PC-3 (cell line): ENCODE measurements around the gene NEDD9. TPM values are rescaled to one million over a fixed set of nuclear protein-coding genes. Genes with fewer than 3 reads are reported as not detected.
A peak's percentile ranks its signal among the peaks of the same experiment; 100 is the strongest.

Experiments used
- ATAC-seq: fragments of 200-7000 bp; cut with Tn5 transposase; 2 replicates; pipeline ENCODE4 v1.9.1; 2020; ENCODE audit warnings: mild to moderate bottlenecking, moderate library complexity
- BruUV-seq: library from RNA; stranded (reverse); fragments of 400-500 nt; replicated peaks from 2 replicates; lab custom pipeline; 2021; lab: Mats Ljungman, UMichigan
- CTCF ChIA-PET: fragments of 300-600 bp; sonication (Branson Sonifier 250); formaldehyde crosslinking; loops from one replicate; lab custom pipeline; 2022; ENCODE audit warnings: antibody characterized with exemption; lab: Charles Lee
- POLR2A ChIA-PET: fragments of 300-600 bp; sonication (Branson Sonifier 250); formaldehyde crosslinking; loops from one replicate; lab custom pipeline; 2022; ENCODE audit warnings: antibody characterized with exemption; ENCODE audit not compliant: unreplicated experiment; lab: Charles Lee
- DNase-seq: peaks from one replicate; pipeline ENCODE4 v3.0.0-alpha.2; 2015
- H2AFZ ChIP-seq: fragments of 300-600 bp; sonication (generic); 2 replicates; pipeline ENCODE4 v1.6.0; 2016; ENCODE audit warnings: antibody characterized with exemption, low read length
- H3F3A ChIP-seq: fragments of 300-600 bp; sonication (generic); one replicate; pipeline ENCODE4 v1.6.0; 2017; ENCODE audit warnings: antibody characterized with exemption, low read length, control low read depth, mild to moderate bottlenecking; ENCODE audit not compliant: unreplicated experiment
- H3K27ac ChIP-seq: fragments of 300-600 bp; sonication (generic); 2 replicates; pipeline ENCODE4 v1.5.1; 2016; ENCODE audit warnings: mild to moderate bottlenecking, low read length
- H3K27me3 ChIP-seq: fragments of 300-600 bp; sonication (generic); 2 replicates; pipeline ENCODE4 v1.6.1; 2016; ENCODE audit warnings: low read length, mixed read lengths
- H3K36me3 ChIP-seq: fragments of 300-600 bp; sonication (generic); 2 replicates; pipeline ENCODE4 v1.6.1; 2016; ENCODE audit warnings: low read depth, mixed run types, low read length, mixed read lengths
- H3K4me1 ChIP-seq: fragments of 300-600 bp; sonication (generic); 2 replicates; pipeline ENCODE4 v1.5.1; 2016; ENCODE audit warnings: low read length; ENCODE audit not compliant: insufficient read depth
- H3K4me2 ChIP-seq: fragments of 300-600 bp; sonication (generic); 2 replicates; pipeline ENCODE4 v1.6.0; 2016; ENCODE audit warnings: low read length
- H3K4me3 ChIP-seq: fragments of 300-600 bp; sonication (generic); 2 replicates; pipeline ENCODE4 v1.5.1; 2016; ENCODE audit warnings: mild to moderate bottlenecking, low read length, mixed read lengths
- H3K79me2 ChIP-seq: fragments of 300-600 bp; sonication (generic); 2 replicates; pipeline ENCODE4 v1.6.1; 2017; ENCODE audit warnings: low read length, mixed read lengths
- H3K9ac ChIP-seq: fragments of 300-600 bp; sonication (generic); 2 replicates; pipeline ENCODE4 v1.6.0; 2016; ENCODE audit warnings: mild to moderate bottlenecking, low read length
- H3K9me2 ChIP-seq: fragments of 300-600 bp; sonication (generic); replicated peaks from 2 replicates; pipeline ENCODE4 v1.6.1; 2016; ENCODE audit warnings: mixed run types, low read length, mixed read lengths
- H3K9me3 ChIP-seq: fragments of 300-600 bp; sonication (generic); 2 replicates; pipeline ENCODE4 v1.6.1; 2016; ENCODE audit warnings: low read length, mixed read lengths
- H4K20me1 ChIP-seq: fragments of 300-600 bp; sonication (generic); 2 replicates; pipeline ENCODE4 v1.6.1; 2016; ENCODE audit warnings: low read length, mixed read lengths
- EZH2 ChIP-seq: fragments of 300-600 bp; sonication (generic); IDR thresholded peaks from one replicate; pipeline ENCODE4 v1.6.1; 2017; ENCODE audit warnings: antibody characterized with exemption, mild to moderate bottlenecking, low read length; ENCODE audit not compliant: unreplicated experiment
- EZH2phosphoT487 ChIP-seq: fragments of 300-600 bp; sonication (generic); IDR thresholded peaks from 2 replicates; pipeline ENCODE4 v1.6.1; 2018; ENCODE audit warnings: mild to moderate bottlenecking, antibody characterized with exemption, low read length, borderline replicate concordance
- intact Hi-C: fragments of 100-400 bp; cut with micrococcal nuclease; formaldehyde crosslinking; loops from 2 replicates; pipeline ENCODE4 v1.9.0; 2023
- total RNA-seq: library from RNA; depleted of rRNA; stranded (reverse); fragments of >200 nt; gene quantifications from 2 replicates; pipeline ENCODE4 v1.2.3, GENCODE V29; 2014
- TF ChIP-seq, protein P1 (sequence below): fragments of 300-600 bp; sonication (generic); conservative IDR thresholded peaks from 2 replicates; pipeline ENCODE4 v1.5.1; 2017; ENCODE audit warnings: antibody characterized with exemption, low read depth, mild to moderate bottlenecking, low read length

NEDD9 gene
- total RNA-seq, 1 experiment from 2014 or later, result 12.1 TPM

DNA sequence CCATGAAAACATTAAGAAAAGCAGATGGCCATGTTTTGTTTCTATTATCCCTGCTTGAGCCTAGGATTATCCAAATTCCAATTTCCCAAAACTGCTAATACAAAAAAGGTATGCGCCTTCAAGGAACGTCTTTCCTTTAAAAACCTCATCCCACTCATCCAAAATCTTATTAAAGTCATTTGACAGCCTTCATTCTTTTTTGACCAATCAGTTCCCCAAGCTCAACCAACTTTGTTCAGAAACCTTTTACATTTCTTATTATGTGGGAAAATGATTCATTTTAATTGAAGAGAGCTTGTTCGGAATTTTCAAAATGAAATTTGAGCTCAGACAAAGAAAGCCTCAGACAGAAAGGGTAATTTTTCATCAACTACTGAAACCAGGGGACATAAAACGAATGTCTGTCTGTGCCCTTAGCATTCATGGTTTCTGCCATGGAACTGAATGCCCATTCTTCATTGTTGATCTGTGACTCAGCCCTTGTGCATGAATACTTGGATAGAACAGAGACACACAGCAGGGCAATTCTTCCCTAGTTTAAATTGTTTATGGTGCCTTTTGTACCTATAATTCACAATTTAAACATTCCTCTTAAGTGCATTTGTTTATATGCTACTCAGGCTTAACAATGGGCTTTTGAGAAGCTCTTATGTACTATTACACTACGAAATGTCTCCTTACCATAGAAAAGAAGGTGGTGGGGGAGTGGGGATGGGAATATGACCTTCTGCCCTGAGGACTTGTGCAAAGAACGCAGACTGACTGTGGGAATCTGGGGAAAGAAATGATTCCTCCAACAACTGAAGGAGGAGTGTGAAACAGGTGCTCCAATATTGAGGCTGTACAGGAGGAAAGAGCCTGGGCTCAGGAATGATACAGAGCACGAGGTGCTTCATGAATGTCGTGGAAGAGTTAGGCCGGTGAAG is 71.2 kb downstream of the NEDD9 start:
- intact Hi-C loops, result loop anchor here (2.0 to 5.0 kb wide), 2 partner anchors 46 to 336 kb away; no protein-coding TSS in a partner anchor
- TF ChIP-seq EZH2 (no peak), EZH2phosphoT487 (no peak)
- TF ChIP-seq, protein P1, sequence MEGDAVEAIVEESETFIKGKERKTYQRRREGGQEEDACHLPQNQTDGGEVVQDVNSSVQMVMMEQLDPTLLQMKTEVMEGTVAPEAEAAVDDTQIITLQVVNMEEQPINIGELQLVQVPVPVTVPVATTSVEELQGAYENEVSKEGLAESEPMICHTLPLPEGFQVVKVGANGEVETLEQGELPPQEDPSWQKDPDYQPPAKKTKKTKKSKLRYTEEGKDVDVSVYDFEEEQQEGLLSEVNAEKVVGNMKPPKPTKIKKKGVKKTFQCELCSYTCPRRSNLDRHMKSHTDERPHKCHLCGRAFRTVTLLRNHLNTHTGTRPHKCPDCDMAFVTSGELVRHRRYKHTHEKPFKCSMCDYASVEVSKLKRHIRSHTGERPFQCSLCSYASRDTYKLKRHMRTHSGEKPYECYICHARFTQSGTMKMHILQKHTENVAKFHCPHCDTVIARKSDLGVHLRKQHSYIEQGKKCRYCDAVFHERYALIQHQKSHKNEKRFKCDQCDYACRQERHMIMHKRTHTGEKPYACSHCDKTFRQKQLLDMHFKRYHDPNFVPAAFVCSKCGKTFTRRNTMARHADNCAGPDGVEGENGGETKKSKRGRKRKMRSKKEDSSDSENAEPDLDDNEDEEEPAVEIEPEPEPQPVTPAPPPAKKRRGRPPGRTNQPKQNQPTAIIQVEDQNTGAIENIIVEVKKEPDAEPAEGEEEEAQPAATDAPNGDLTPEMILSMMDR, result no peak
- H4K20me1 ChIP-seq, result no peaks in the 10 kb centered on the region
- H3K4me3 ChIP-seq, result no peak overlapping the region
- no peak overlapping the region for H2AFZ ChIP-seq
- ChIA-PET CTCF (interaction anchor here (0.6 to 1.1 kb wide), 2 partner anchors 10 to 366 kb away, joined by 3 to 4 read pairs; no protein-coding TSS in a partner anchor), POLR2A (no interaction called here)
- peaks cover 28% of the 10 kb centered on the region for H3K4me1 ChIP-seq
- peak overlapping the region; percentile 79 for H3K27ac ChIP-seq
- H3K27me3 ChIP-seq, result no peaks in the 10 kb centered on the region
- peak; percentile 86 for ATAC-seq
- H3K36me3 ChIP-seq, result 0 out of 2 replicates have a peak, but pooled peaks cover 3% of the 10 kb centered on the region
- no peaks in the 10 kb centered on the region for H3K9me2 ChIP-seq
- DNase-seq, result peak; percentile 75
- no peaks in the 10 kb centered on the region; the same call in 1 of the 2 replicates for H3K9me3 ChIP-seq
- H3F3A ChIP-seq, result no peaks in the 10 kb centered on the region
- TSS peak; percentile 42 for BruUV-seq
- peak overlapping the region; percentile 30; the same call in 1 of the 2 replicates for H3K9ac ChIP-seq
- H3K4me2 ChIP-seq, result peak overlapping the region; percentile 17
- H3K79me2 ChIP-seq, result no peaks in the 10 kb centered on the region

DNA sequence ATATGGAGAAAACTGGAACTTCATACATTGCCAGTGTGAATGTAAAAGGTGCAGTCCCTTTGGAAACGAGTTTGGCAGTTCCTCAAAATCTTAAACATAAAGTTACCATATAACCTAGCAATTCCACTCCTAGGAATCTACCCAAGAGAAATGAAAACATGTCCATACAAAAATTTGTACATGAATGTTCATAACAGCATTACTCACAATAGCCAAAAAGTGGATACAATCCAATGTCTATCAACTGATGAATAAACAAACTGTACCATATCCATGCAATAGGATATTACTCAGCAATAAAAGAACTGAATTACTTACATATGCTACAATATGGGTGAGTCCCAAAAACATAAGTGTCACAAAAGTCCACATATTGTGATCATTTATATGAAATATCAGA is 72.3 kb downstream of the NEDD9 start:
- ATAC-seq, result peak; percentile 74
- CTCF ChIA-PET, result no interaction called here
- peak overlapping the region; percentile 79 for H3K27ac ChIP-seq

More for the DNA sequence above, 72.3 kb downstream of the NEDD9 start:
- peak; percentile 81 for DNase-seq
- TF ChIP-seq EZH2 (no peak), EZH2phosphoT487 (no peak)
- TF ChIP-seq, protein P1, result no peak
- Histone ChIP-seq H3K9ac (no peak overlapping the region), H3K4me2 (peak overlapping the region; percentile 17; the same call in 1 of the 2 replicates), H4K20me1 (no peaks in the 10 kb centered on the region), H3K79me2 (no peaks in the 10 kb centered on the region), H3K4me3 (no peak overlapping the region), H2AFZ (no peak overlapping the region), H3K4me1 (peaks cover 28% of the 10 kb centered on the region), H3K27me3 (no peaks in the 10 kb centered on the region), H3K9me2 (no peaks in the 10 kb centered on the region), H3K36me3 (0 out of 2 replicates have a peak, but pooled peaks cover 3% of the 10 kb centered on the region), H3K9me3 (no peaks in the 10 kb centered on the region; the same call in 1 of the 2 replicates), H3F3A (no peaks in the 10 kb centered on the region)
- intact Hi-C loops, result loop anchor here (2.0 to 5.0 kb wide), 2 partner anchors 47 to 337 kb away; no protein-coding TSS in a partner anchor
- BruUV-seq, result no TSS peak
- POLR2A ChIA-PET, result no interaction called here
